Fibroblast of pulmonary artery (primary cell): ENCODE results near the gene NRGN.

Experiments
- DNase-seq: peaks from one replicate; pipeline ENCODE4 v3.0.0-alpha.2; 2010; ENCODE audit warnings: low read depth
- H3K4me3 ChIP-seq: replicated peaks from 2 replicates; pipeline ENCODE4 v1.5.1; 2011; ENCODE audit warnings: low read depth, mild to moderate bottlenecking, control low read depth, low read length, moderate library complexity
- TF ChIP-seq, protein P1 (sequence below): IDR thresholded peaks from 2 replicates; pipeline ENCODE4 v1.5.1; 2011; ENCODE audit warnings: mild to moderate bottlenecking, control low read depth, low read length, inconsistent platforms; ENCODE audit errors: missing control alignments

Gene NRGN

DNA sequence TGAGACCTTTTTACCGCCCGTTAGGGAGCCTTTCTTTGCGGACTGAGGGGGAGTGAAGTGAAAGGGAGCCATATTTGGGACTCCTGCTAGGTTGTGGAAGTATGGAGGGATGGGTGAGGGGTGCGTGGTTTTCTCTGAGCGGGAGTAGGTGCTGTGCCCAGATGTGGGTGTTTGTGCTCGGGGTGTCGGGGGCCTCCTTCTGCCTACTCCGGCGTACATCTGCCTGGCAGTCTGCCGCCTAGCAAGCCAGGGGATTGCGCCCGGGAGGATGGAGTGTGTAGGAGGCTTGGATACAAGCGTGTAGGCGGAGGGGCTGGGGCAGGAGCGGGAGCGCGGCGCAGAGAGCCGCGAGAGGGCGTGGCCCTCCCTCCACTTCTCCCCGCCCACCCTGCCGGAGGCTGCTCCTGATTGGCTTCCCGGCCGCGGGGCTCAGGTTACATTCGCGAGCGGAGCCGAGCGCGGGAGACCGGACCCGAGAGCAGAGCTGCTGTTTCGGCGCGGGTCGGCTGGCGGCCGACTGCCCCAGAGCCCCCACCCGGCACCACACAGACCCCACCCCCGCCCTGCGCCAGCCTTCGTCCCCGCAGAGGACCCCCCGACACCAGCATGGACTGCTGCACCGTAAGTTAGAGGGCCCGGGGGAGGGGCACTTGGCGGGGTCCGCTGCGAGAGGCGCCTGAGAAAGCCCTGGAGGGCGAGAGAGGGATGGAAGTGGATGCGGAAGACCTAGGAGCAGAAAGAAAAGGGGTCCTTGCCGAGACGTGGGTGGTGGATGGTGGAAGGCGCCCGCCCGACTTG lies at the start of gene NRGN:
TSS of gene NRGN (plus strand) at position 464 of the 798 bp plus-strand sequence. CDS start at position 607, 143 bp downstream.
- peak; percentile 90 for DNase-seq
- TF ChIP-seq, protein P1, sequence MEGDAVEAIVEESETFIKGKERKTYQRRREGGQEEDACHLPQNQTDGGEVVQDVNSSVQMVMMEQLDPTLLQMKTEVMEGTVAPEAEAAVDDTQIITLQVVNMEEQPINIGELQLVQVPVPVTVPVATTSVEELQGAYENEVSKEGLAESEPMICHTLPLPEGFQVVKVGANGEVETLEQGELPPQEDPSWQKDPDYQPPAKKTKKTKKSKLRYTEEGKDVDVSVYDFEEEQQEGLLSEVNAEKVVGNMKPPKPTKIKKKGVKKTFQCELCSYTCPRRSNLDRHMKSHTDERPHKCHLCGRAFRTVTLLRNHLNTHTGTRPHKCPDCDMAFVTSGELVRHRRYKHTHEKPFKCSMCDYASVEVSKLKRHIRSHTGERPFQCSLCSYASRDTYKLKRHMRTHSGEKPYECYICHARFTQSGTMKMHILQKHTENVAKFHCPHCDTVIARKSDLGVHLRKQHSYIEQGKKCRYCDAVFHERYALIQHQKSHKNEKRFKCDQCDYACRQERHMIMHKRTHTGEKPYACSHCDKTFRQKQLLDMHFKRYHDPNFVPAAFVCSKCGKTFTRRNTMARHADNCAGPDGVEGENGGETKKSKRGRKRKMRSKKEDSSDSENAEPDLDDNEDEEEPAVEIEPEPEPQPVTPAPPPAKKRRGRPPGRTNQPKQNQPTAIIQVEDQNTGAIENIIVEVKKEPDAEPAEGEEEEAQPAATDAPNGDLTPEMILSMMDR: no peak
- H3K4me3 ChIP-seq: peak within 1 kb of the TSS; percentile 65

DNA sequence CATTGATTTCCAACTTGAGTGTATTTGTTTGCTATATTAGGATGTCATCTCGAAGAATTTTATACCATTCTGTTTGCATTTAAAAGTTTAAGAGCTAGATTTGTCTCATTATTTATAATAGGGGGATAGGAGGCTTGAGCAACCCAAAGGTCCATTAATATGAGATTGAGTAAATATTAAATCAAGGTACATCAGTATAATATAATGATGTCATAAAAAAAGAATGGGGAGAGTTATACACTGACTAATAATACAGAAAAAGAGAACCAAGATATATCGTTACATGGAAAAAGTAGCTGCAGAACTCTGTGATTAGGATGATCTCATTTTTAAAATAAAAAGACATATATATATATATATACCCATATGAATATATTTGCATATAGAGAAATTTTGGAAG lies 46.6 kb upstream of the NRGN start:
- H3K4me3 ChIP-seq: no peak overlapping the region
- TF ChIP-seq, protein P1: no peak
- no peak for DNase-seq

DNA sequence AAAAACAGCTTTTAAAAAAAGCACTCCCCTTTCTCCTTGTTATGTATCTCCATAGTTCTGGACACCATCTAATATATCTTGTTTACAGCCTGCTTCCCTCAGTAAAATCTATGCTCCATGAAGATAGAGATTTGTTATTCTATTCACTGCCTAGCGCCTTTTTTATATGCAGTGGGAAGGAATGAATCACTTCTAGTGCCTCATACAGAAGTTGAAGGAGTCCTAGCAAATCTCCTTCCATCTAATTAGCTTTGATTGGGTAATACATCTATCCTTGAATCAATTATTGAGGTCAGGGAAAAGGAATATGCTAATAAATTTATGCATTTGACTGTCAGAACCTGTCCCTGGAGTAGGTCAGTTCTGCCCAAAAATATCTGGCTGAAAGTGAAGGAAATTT lies 40.2 kb upstream of the NRGN start:
- TF ChIP-seq, protein P1: no peak
- H3K4me3 ChIP-seq: no peak overlapping the region
- no peak for DNase-seq

DNA sequence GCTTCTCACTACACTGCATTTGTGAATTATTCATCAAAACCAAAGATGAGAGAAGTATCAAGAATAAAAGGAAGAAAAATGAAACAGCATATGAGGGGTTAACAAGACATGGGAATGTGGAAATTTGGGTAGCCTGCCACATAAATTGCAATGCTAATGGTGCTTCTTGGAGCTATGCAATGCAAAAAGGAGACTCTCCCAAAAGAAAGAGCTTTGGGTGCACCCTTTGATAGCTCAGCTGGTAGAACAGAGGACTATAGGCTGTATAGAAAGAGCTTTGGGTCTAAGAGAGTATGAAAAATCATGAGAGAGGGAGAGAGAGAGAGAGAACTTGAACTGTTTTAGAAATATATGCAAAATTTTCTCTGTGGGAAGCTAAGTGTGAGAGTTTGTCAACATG lies 39.7 kb upstream of the NRGN start:
- TF ChIP-seq, protein P1: no peak
- H3K4me3 ChIP-seq: no peak overlapping the region
- no peak for DNase-seq

DNA sequence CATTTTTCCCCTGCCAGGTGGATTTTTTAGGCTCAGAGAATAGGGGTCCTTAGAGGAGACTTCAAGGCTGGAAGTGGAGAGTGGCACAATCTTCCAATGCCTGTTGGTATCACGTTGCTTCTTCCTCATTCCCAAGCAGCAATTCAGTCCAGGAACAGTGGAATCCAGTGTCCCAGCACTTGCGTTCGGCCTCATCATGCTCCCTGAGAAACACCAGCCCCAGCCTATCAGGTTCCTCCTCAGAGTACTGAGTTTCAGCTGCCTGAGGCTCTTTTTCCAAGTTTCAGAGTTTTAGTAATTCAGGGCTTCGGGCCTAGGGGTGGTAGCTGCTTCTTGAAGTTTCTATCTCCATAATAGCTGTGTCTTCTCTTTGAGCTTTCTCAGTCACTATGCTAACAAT lies 31.9 kb upstream of the NRGN start:
- no peak for DNase-seq
- TF ChIP-seq, protein P1: no peak
- H3K4me3 ChIP-seq: no peak overlapping the region

DNA sequence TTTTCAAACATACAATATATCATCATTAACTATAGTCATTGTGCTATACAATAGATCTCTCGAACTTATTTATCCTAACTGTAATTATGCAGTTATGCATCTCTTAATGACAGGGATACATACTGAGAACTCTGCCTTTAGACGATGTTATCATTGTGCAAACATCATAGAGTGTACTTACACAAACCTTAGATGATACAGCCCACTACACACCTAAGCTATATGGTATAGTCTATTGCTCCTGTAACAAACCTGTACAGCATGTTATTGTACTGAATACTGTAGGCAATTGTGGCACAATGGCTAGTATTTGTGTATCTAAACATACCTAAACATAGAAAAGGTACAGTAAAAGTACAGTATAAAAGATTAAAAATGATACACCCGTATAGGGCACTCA lies 27.4 kb upstream of the NRGN start:
- no peak for DNase-seq
- TF ChIP-seq, protein P1: no peak
- no peak overlapping the region for H3K4me3 ChIP-seq

DNA sequence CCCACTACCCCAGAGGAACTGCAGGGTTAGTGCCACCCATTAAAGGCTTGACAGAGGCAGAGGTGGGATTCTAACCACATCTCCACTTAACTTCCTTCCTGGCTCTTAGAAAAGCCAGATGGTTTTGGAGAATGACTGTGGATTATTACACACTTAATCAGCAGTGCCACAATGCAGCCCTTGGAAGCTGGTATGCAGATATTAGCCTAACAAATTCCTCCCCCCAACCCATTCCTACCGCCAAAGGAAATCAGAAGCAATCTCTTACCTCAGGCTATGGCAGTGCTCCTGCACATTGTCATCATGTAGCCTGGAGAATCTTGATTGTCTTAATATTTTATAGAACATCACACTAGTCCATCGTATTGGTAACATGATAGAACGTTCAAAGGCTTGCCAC lies 23.2 kb upstream of the NRGN start:
- peak; percentile 26 for DNase-seq

More for the DNA sequence above, 23.2 kb upstream of the NRGN start:
- H3K4me3 ChIP-seq: no peak overlapping the region
- TF ChIP-seq, protein P1: no peak
